GM12878 (cell line): ENCODE results near the gene CLDN4. TPM values are rescaled to one million over a fixed set of nuclear protein-coding genes. Genes with fewer than 3 reads are reported as not detected.
A peak's percentile ranks its signal among the peaks of the same experiment; 100 is the strongest.

ENCODE experiments used
- ATAC-seq: fragments of 200-7000 bp; cut with Tn5 transposase; 3 replicates; pipeline ENCODE4 v1.9.1; 2020; ENCODE audit warnings: mild to moderate bottlenecking, moderate library complexity
- BruUV-seq: library from RNA; stranded (reverse); fragments of 400-500 nt; replicated peaks from 2 replicates; lab custom pipeline; 2021; lab: Mats Ljungman, UMichigan
- CTCF ChIA-PET: fragments of 300-600 bp; sonication (Branson Sonifier 250); formaldehyde crosslinking; extraction: SDS; loops from one replicate; lab custom pipeline; 2021; ENCODE audit warnings: inconsistent platforms; lab: Yijun Ruan, JAX
- POLR2A ChIA-PET: fragments of 350-600 bp; formaldehyde crosslinking; extraction: SDS; loops from one replicate; lab custom pipeline; 2021; ENCODE audit warnings: inconsistent platforms; lab: Charles Lee
- RAD21 ChIA-PET: fragments of 300-600 bp; sonication (Branson Sonifier 250); formaldehyde crosslinking; loops from one replicate; lab custom pipeline; 2023; ENCODE audit warnings: antibody characterized with exemption; ENCODE audit not compliant: unreplicated experiment; lab: Charles Lee
- SMC1A ChIA-PET: fragments of 300-600 bp; sonication (Branson Sonifier 250); formaldehyde crosslinking; loops from one replicate; lab custom pipeline; 2023; ENCODE audit not compliant: unreplicated experiment, uncharacterized antibody; lab: Charles Lee
- DNase-seq: peaks from one replicate; pipeline ENCODE4 v3.0.0-alpha.2; 2011; ENCODE audit warnings: low read depth, low spot score
- FAIRE-seq: peaks from 3 replicates; lab custom pipeline; 2011; peaks lifted over from hg19 to GRCh38; lab: Jason Lieb, UNC
- H2AFZ ChIP-seq: 2 replicates; pipeline ENCODE4 v1.6.0; 2011; ENCODE audit warnings: low read depth, low read length, control low read depth; ENCODE audit not compliant: control insufficient read depth
- H3K27ac ChIP-seq: 2 replicates; pipeline ENCODE4 v1.5.1; 2011; ENCODE audit warnings: control low read depth; ENCODE audit not compliant: control insufficient read depth, insufficient read depth
- H3K27me3 ChIP-seq, 2 experiments: replicated peaks in 1 of 2; 2 replicates each; pipeline versions ENCODE4 v1.6.0 to v1.6.1; 2011; ENCODE audit warnings: low read length in 1 of 2; ENCODE audit not compliant: control insufficient read depth in 2 of 2, insufficient read depth in 2 of 2
- H3K36me3 ChIP-seq, 2 experiments: 2 replicates each; pipeline ENCODE4 v1.5.1; 2011; ENCODE audit warnings: low read length in 1 of 2; ENCODE audit not compliant: control insufficient read depth in 2 of 2, insufficient read depth in 2 of 2
- H3K4me1 ChIP-seq: 2 replicates; pipeline ENCODE4 v1.6.1; 2011; ENCODE audit warnings: mild to moderate bottlenecking, low read length, moderate library complexity, mixed read lengths; ENCODE audit not compliant: control insufficient read depth, insufficient read depth
- H3K4me2 ChIP-seq: 2 replicates; pipeline ENCODE4 v1.6.0; 2011; ENCODE audit warnings: control low read depth; ENCODE audit not compliant: control insufficient read depth, insufficient read depth
- H3K4me3 ChIP-seq: fragments of 200-600 bp; sonication (generic); 2 replicates; pipeline ENCODE4 v1.5.1; 2016
- H3K79me2 ChIP-seq: 2 replicates; pipeline ENCODE4 v1.6.0; 2011; ENCODE audit warnings: low read length; ENCODE audit not compliant: control insufficient read depth, insufficient read depth
- H3K9ac ChIP-seq: 2 replicates; pipeline ENCODE4 v1.8.0; 2011; ENCODE audit warnings: low read length, control low read depth, mixed read lengths; ENCODE audit not compliant: control insufficient read depth, insufficient read depth
- H3K9me3 ChIP-seq: replicated peaks from 3 replicates; pipeline ENCODE4 v1.5.1; 2011; ENCODE audit warnings: mild to moderate bottlenecking, low read length; ENCODE audit not compliant: control insufficient read depth, insufficient read depth
- H4K20me1 ChIP-seq: 2 replicates; pipeline ENCODE4 v1.6.0; 2011; ENCODE audit not compliant: control insufficient read depth, insufficient read depth
- ASH2L ChIP-seq: fragments of 300-600, 200-600 bp; sonication (generic); IDR thresholded peaks from 2 replicates; pipeline ENCODE4 v1.6.1; 2017; ENCODE audit warnings: low read depth, mild to moderate bottlenecking, borderline replicate concordance
- ATF3 ChIP-seq: IDR thresholded peaks from 2 replicates; pipeline ENCODE4 v1.6.1; 2011; ENCODE audit warnings: low read depth, mild to moderate bottlenecking, low read length, moderate library complexity, borderline replicate concordance; ENCODE audit errors: extremely low read depth
- BCL3 ChIP-seq: IDR thresholded peaks from 2 replicates; pipeline ENCODE4 v1.6.1; 2011; ENCODE audit warnings: borderline replicate concordance, low read depth, mild to moderate bottlenecking, moderate library complexity, low read length; ENCODE audit not compliant: insufficient read depth, poor library complexity, severe bottlenecking
- EED ChIP-seq: sonication (generic); IDR thresholded peaks from 2 replicates; pipeline ENCODE4 v1.6.1; 2016; ENCODE audit warnings: antibody characterized with exemption, low read depth
- ELK1 ChIP-seq: IDR thresholded peaks from 2 replicates; pipeline ENCODE4 v1.6.1; 2012; ENCODE audit warnings: low read depth, low read length, improper control_type of control experiment
- ESRRA ChIP-seq: IDR thresholded peaks from 2 replicates; pipeline ENCODE4 v1.6.1; 2012; ENCODE audit warnings: mild to moderate bottlenecking, low read length, improper control_type of control experiment
- FOXK2 ChIP-seq: fragments of 450-650 bp; IDR thresholded peaks from 2 replicates; pipeline ENCODE4 v1.6.1; 2017; ENCODE audit warnings: mild to moderate bottlenecking, moderate library complexity
- IKZF2 ChIP-seq, 2 experiments: fragments of 450-650 bp; IDR thresholded peaks; 2 replicates each; pipeline ENCODE4 v1.6.1; 2017; ENCODE audit warnings: mild to moderate bottlenecking in 2 of 2, moderate library complexity in 2 of 2
- KAT2A ChIP-seq: conservative IDR thresholded peaks from 2 replicates; pipeline ENCODE4 v1.6.1; 2011; ENCODE audit warnings: low read depth, low read length; ENCODE audit not compliant: control insufficient read depth
- LARP7 ChIP-seq: fragments of 450-650 bp; IDR thresholded peaks from 2 replicates; pipeline ENCODE4 v1.6.1; 2017; ENCODE audit warnings: mild to moderate bottlenecking
- NFIC ChIP-seq: IDR thresholded peaks from 2 replicates; pipeline ENCODE4 v1.6.1; 2012; ENCODE audit warnings: low read depth, mild to moderate bottlenecking, inconsistent platforms, low read length, moderate library complexity
- NKRF ChIP-seq: fragments of 450-650 bp; conservative IDR thresholded peaks from 2 replicates; pipeline ENCODE4 v1.6.1; 2017; ENCODE audit warnings: mild to moderate bottlenecking, moderate library complexity
- PML ChIP-seq: IDR thresholded peaks from 2 replicates; pipeline ENCODE4 v1.6.1; 2012; ENCODE audit warnings: low read length, inconsistent platforms
- RUNX3 ChIP-seq: IDR thresholded peaks from 2 replicates; pipeline ENCODE4 v1.6.1; 2012; ENCODE audit warnings: low read length, inconsistent platforms
- SIX5 ChIP-seq: IDR thresholded peaks from 2 replicates; pipeline ENCODE4 v1.6.1; 2011; ENCODE audit warnings: mild to moderate bottlenecking, low read depth, low read length, moderate library complexity; ENCODE audit not compliant: severe bottlenecking
- SMAD1 ChIP-seq: fragments of 450-650 bp; IDR thresholded peaks from 2 replicates; pipeline ENCODE4 v1.6.1; 2018; ENCODE audit warnings: mild to moderate bottlenecking, low read depth; ENCODE audit not compliant: partially characterized antibody
- TCF3 ChIP-seq: IDR thresholded peaks from 2 replicates; pipeline ENCODE4 v1.6.1; 2012; ENCODE audit warnings: low read depth, mild to moderate bottlenecking, low read length, borderline replicate concordance; ENCODE audit not compliant: insufficient read depth
- ZNF622 ChIP-seq: fragments of 450-650 bp; IDR thresholded peaks from 2 replicates; pipeline ENCODE4 v1.6.1; 2017; ENCODE audit warnings: mild to moderate bottlenecking, inconsistent platforms
- WGBS: methylation state at CpG from one replicate; pipeline ENCODE4 v1.1.6; 2016; ENCODE audit warnings: low lambda C conversion rate; ENCODE audit not compliant: insufficient replicate concordance, insufficient coverage; ENCODE audit errors: missing lambda C conversion rate; 5-methylcytosine and 5-hydroxymethylcytosine counted together
- in situ Hi-C: fragments of 300-500 bp; cut with MboI; formaldehyde crosslinking; loops from 9 replicates; pipeline ENCODE4 v1.14.3; 2018; ENCODE audit warnings: mixed read lengths
- intact Hi-C: fragments of 100-400 bp; cut with micrococcal nuclease; formaldehyde crosslinking; loops from one replicate; pipeline ENCODE4 v1.14.2; 2022; ENCODE audit not compliant: unreplicated experiment
- polyA plus RNA-seq, 11 experiments: library from polyadenylated mRNA; depleted of rRNA in 4 of 11; unstranded in 6 of 11; stranded (reverse) in 5 of 11; fragments of >200 nt; fragmentation: Nextera tagmentation in 4 of 11; fragmentation: Illumina TruSeq in 1 of 11; extraction: Ambion mirVana in 4 of 11; extraction: Trizol in 1 of 11; gene quantifications; 1 replicate in 1 of 11; 2 replicates in 10 of 11; pipeline versions ENCODE4 v1.2.1 to v1.2.3, GENCODE V29; 2011 to 2016; ENCODE audit warnings: inconsistent platforms in 2 of 11, missing spikeins in 2 of 11, low read depth in 1 of 11
- total RNA-seq, 4 experiments: library from RNA; depleted of rRNA in 3 of 4; stranded (reverse); fragments of >200 nt in 3 of 4; fragmentation: Illumina TruSeq in 1 of 4; extraction: Trizol in 1 of 4; gene quantifications; 2 replicates each; pipeline versions ENCODE4 v1.2.1 to v1.2.3, GENCODE V29; 2013 to 2021

The CLDN4 gene
- total and polyA plus RNA-seq, 10 of the 15 experiments (the other 5 are each of a cell fraction or from before 2014, with no cell fraction given): 0.04 to 0.38 (median 0.06) TPM; not detected in 6

GRCh38 chr7:73840715-73841379 is 10.1 kb downstream of the CLDN4 start (continued):
- no peak for TF ChIP-seq NKRF

- WGBS: 74% methylated on average over 15 of the region's 15 CpGs
- ChIA-PET SMC1A (no interaction called here), CTCF (interaction anchor here (1.1 kb wide), 1 partner anchor 185 kb away, joined by 3 read pairs; no protein-coding TSS in a partner anchor)
- Histone ChIP-seq H3K27ac (0 out of 2 replicates have a peak overlapping the region, but pooled peaks have one; percentile 39), H3K36me3 (no peaks in the 10 kb centered on the region), H3K4me1 (peaks cover 18% of the 10 kb centered on the region), H3K4me3 (peak overlapping the region; percentile 72; the same call in 1 of the 2 replicates), H2AFZ (peak overlapping the region; percentile 76; the same call in 1 of the 2 replicates)
- intact Hi-C loops: no loop called here
- DNase-seq: no peak
- TF ChIP-seq LARP7: no peak
- no peak for TF ChIP-seq ATF3
- no peak for TF ChIP-seq ELK1
- no peak for TF ChIP-seq ZNF622
- TF ChIP-seq PML: no peak
- no peak for TF ChIP-seq EED
- no peak for TF ChIP-seq NFIC
- no peak for TF ChIP-seq FOXK2
- TF ChIP-seq SIX5: no peak
- no peak for TF ChIP-seq IKZF2 (IDR thresholded peaks at IDR 0.05)
- no peak for TF ChIP-seq KAT2A
- no peak for TF ChIP-seq RUNX3
- TF ChIP-seq BCL3: no peak
- no peak for TF ChIP-seq TCF3
- no peak for TF ChIP-seq ASH2L
- TF ChIP-seq SMAD1: no peak
- no peak for TF ChIP-seq ESRRA
- TF ChIP-seq, all 136 proteins: peak for 0
- Histone ChIP-seq H4K20me1 (no peaks in the 10 kb centered on the region), H3K27me3 (no peaks in the 10 kb centered on the region), H3K4me2 (peak overlapping the region; percentile 89), H3K9me3 (no peaks in the 10 kb centered on the region), H3K9ac (no peak overlapping the region; the same call in 1 of the 2 replicates), H3K79me2 (no peaks in the 10 kb centered on the region)
- ChIA-PET POLR2A (no interaction called here), RAD21 (no interaction called here)
- BruUV-seq: no TSS peak
- ATAC-seq (no peak), FAIRE-seq (no peak)
- in situ Hi-C loops: no loop called here
Observed at GRCh38 chr7:73841689-73842066, 10.9 kb downstream of the CLDN4 start.
